ENCODE results near the gene KCND1.
A peak's percentile ranks its signal among the peaks of the same experiment; 100 is the strongest.

Gene KCND1

DNA sequence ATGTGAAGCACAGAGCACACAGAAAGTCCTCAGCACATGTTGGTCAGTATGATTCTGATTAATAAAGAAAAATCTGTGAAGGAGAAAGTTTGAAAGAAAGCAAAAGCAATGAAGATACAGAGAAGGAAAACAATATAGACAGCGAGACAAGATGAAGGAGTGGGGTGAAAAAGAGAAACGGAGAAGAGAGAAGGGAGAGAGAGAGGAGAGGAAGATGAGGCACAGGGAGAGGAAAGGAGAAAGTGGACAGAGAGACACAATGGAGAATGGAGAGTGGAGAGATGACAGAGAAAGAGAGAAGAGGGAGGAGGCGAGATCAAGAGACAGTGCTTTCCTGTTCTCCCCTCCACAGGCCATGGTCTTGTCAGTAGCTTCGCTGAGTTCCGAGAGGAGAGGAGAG lies 3.9 kb upstream of the KCND1 start:
- DNase-seq (ENCODE audit: low read depth), result no peak
- no peak overlapping the region for H3K4me3 ChIP-seq (ENCODE audit: low read depth, low read length)
- TF ChIP-seq, protein P1, sequence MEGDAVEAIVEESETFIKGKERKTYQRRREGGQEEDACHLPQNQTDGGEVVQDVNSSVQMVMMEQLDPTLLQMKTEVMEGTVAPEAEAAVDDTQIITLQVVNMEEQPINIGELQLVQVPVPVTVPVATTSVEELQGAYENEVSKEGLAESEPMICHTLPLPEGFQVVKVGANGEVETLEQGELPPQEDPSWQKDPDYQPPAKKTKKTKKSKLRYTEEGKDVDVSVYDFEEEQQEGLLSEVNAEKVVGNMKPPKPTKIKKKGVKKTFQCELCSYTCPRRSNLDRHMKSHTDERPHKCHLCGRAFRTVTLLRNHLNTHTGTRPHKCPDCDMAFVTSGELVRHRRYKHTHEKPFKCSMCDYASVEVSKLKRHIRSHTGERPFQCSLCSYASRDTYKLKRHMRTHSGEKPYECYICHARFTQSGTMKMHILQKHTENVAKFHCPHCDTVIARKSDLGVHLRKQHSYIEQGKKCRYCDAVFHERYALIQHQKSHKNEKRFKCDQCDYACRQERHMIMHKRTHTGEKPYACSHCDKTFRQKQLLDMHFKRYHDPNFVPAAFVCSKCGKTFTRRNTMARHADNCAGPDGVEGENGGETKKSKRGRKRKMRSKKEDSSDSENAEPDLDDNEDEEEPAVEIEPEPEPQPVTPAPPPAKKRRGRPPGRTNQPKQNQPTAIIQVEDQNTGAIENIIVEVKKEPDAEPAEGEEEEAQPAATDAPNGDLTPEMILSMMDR (conservative IDR thresholded peaks at IDR 0.05; ENCODE audit: low read depth, low read length), result no peak

DNA sequence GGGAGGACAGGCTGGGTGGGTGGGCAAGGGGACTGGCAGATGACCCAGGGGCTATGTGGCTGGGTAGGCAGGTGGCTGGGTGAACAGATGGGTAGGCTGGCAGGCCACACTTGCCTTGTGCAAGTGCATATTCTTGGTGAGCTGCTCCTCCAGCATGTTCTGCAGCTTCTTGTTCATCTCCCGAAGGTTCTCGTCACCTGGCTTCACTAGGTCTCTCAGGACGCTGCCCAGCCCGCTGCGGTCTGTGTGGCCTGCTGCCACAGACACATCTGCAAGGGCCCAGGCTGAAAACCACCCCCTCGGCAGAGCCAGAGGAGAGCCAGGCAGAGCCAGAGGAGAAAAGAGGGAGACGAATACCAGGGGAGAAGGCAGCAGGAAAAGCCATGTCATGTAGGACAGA lies 3.4 kb upstream of the KCND1 start:
- TF ChIP-seq, protein P1 (conservative IDR thresholded peaks at IDR 0.05; ENCODE audit: low read depth, low read length), result no peak
- no peak overlapping the region for H3K4me3 ChIP-seq (ENCODE audit: low read depth, low read length)
- no peak for DNase-seq (ENCODE audit: low read depth)

DNA sequence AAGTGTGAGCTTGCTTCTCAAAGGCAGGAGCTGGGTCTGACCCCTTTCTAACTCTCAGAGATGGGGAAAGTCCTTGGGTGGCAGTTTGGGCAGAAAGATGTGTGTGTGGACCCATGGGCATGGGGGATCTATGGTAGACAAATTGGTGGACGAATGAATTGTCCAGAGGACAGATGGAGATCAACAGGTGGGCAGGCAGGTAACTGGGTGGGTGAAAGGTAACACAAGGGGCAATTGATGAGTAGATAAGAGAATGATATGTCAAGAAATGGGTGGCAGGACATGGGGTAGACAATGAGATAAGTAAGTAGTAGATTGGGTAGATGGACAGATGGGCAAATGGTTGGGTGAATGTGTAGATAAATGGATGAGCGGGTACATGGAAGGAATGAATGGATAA lies 2.9 kb upstream of the KCND1 start:
- H3K4me3 ChIP-seq (ENCODE audit: low read depth, low read length), result no peak overlapping the region
- no peak for DNase-seq (ENCODE audit: low read depth)
- TF ChIP-seq, protein P1 (conservative IDR thresholded peaks at IDR 0.05; ENCODE audit: low read depth, low read length), result no peak

GRCh38 chrX:48974033-48974432 lies 2.4 kb upstream of the KCND1 start:
- TF ChIP-seq, protein P1 (conservative IDR thresholded peaks at IDR 0.05; ENCODE audit: low read depth, low read length), result no peak
- no peak overlapping the region for H3K4me3 ChIP-seq (ENCODE audit: low read depth, low read length)
- DNase-seq (ENCODE audit: low read depth), result no peak

DNA sequence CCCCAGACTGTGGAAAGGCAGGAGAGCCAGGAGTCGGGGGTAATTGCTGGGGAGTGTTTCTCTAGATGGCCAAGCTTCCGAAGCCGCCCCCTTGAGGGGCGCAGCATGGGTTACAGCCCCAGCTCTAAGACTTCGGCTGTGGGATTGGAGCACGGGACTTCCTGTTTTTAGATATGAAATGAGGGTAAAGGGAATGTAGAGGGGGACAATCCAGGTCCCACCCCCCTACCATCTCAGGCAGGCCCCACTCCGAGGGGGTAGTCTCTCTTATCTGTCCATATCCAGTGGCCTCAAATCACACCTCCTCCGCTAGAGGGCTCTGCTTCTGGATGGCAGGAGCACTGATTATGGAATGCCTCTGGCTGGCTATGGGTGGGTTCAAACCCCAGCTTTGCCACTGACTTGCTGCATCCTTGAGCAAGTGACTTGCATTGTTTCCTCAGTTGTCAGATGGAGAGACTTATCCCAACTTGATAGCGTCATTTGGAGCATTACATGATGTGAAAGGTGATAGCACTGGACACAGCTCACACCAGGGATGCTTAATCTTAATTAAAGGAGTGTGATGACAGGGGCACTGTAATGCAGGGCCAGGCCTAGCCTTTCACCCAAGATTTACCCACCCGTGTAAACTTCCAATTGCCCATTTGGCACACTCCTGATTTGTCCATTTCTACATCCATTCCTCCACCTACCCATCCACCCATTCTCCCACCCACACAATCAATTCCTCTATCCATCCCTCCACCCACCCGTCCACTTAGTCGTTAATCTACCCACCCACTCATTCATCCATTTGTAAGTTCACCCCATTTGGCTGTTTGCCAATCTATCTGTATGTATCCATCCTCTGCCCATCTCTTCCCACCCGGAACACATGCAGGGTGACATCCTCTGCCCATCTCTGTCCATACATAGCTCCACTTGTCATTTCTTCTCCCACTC lies 848 bp upstream of the KCND1 start:
- H3K4me3 ChIP-seq (ENCODE audit: low read depth, low read length), result peak overlapping the region; percentile 46
- DNase-seq (ENCODE audit: low read depth), result peak; percentile 57
- TF ChIP-seq, protein P1 (conservative IDR thresholded peaks at IDR 0.05; ENCODE audit: low read depth, low read length), result peak; percentile 68

- TF ChIP-seq, protein P1 (conservative IDR thresholded peaks at IDR 0.05; ENCODE audit: low read depth, low read length), result no peak
- DNase-seq (ENCODE audit: low read depth), result no peak
These were observed 2.2 kb downstream of the KCND1 start for GRCh38 chrX:48969471-48969870.

GRCh38 chrX:48968377-48968776 lies 3.3 kb downstream of the KCND1 start:
- no peak overlapping the region for H3K4me3 ChIP-seq (ENCODE audit: low read depth, low read length)
- DNase-seq (ENCODE audit: low read depth), result no peak
- TF ChIP-seq, protein P1 (conservative IDR thresholded peaks at IDR 0.05; ENCODE audit: low read depth, low read length), result no peak

More at GRCh38 chrX:48969471-48969870, 2.2 kb downstream of the KCND1 start:
- H3K4me3 ChIP-seq (ENCODE audit: low read depth, low read length), result no peak overlapping the region
